HG03045 (cell line): ENCODE data around the gene FBXO42.

Source experiments
- ATAC-seq: cut with Tn5 transposase; IDR thresholded peaks from one replicate; pipeline ENCODE4 v1.9.1; 2021; ENCODE audit warnings: mild to moderate bottlenecking, moderate library complexity; ENCODE audit not compliant: unreplicated experiment

FBXO42 gene

GRCh38 chr1:16326833-16327404, 25.4 kb downstream of the FBXO42 start:
- ATAC-seq, result no peak

GRCh38 chr1:16324456-16324890, 27.8 kb downstream of the FBXO42 start:
- no peak for ATAC-seq

- no peak for ATAC-seq
Observed at GRCh38 chr1:16321176-16321867, 31.0 kb downstream of the FBXO42 start.

GRCh38 chr1:16318555-16318954, 33.7 kb downstream of the FBXO42 start:
- no peak for ATAC-seq

- ATAC-seq, result no peak
Observed at GRCh38 chr1:16315437-16315836, 36.8 kb downstream of the FBXO42 start.

GRCh38 chr1:16307222-16307621, 45.1 kb downstream of the FBXO42 start:
- no peak for ATAC-seq

- ATAC-seq, result no peak
Observed at GRCh38 chr1:16302709-16303627, 49.3 kb downstream of the FBXO42 start.

- ATAC-seq, result no peak
Observed at GRCh38 chr1:16300436-16300835, 51.8 kb downstream of the FBXO42 start.

GRCh38 chr1:16298653-16299052, 53.6 kb downstream of the FBXO42 start:
- ATAC-seq, result no peak

- ATAC-seq, result no peak
Observed at GRCh38 chr1:16296643-16297042, 55.6 kb downstream of the FBXO42 start.

- no peak for ATAC-seq
Observed at GRCh38 chr1:16294219-16295212, 57.8 kb downstream of the FBXO42 start.

- ATAC-seq, result no peak
Observed at GRCh38 chr1:16293538-16293937, 58.7 kb downstream of the FBXO42 start.

GRCh38 chr1:16292739-16293138, 59.5 kb downstream of the FBXO42 start:
- ATAC-seq, result no peak

- ATAC-seq, result no peak
Observed at GRCh38 chr1:16289959-16290358, 62.3 kb downstream of the FBXO42 start.

GRCh38 chr1:16286122-16286521, 66.2 kb downstream of the FBXO42 start:
- ATAC-seq, result no peak

- ATAC-seq, result no peak
Observed at GRCh38 chr1:16281765-16282164, 70.5 kb downstream of the FBXO42 start.

- ATAC-seq, result no peak
Observed at GRCh38 chr1:16279186-16279585, 73.1 kb downstream of the FBXO42 start.

GRCh38 chr1:16276302-16277030, 75.8 kb downstream of the FBXO42 start:
- ATAC-seq, result no peak

- no peak for ATAC-seq
Observed at GRCh38 chr1:16275591-16275990, 76.7 kb downstream of the FBXO42 start.

- ATAC-seq, result no peak
Observed at GRCh38 chr1:16267690-16268180, 84.5 kb downstream of the FBXO42 start.
